H1 (cell line): ENCODE data around the gene CHST10. TPM values are rescaled to one million over a fixed set of nuclear protein-coding genes. Genes with fewer than 3 reads are reported as not detected.

Experiments used
- SP2 ChIP-seq: IDR thresholded peaks from 2 replicates; pipeline ENCODE4 v1.6.1; 2012; ENCODE audit warnings: mild to moderate bottlenecking, low read length, inconsistent platforms
- polyA plus RNA-seq, 7 experiments: library from polyadenylated mRNA; depleted of rRNA in 3 of 7; stranded (reverse) in 5 of 7; unstranded in 2 of 7; fragments of >200 nt in 5 of 7; fragments of 200-250 nt in 2 of 7; gene quantifications; 1 replicate in 5 of 7; 2 replicates in 1 of 7; 4 replicates in 1 of 7; pipeline versions ENCODE4 v1.2.1 to v1.2.3, GENCODE V29; 2011 to 2013; ENCODE audit warnings: missing spikeins in 2 of 7, mixed read lengths in 2 of 7
- total RNA-seq: library from RNA; stranded (reverse); fragmentation: NEBNext Ultra II Directional; extraction: Animal tissue kit (Norgen Biotek cat#: 25700); gene quantifications from 2 replicates; pipeline ENCODE4 v1.2.1, GENCODE V29; 2021

The CHST10 gene
- total and polyA plus RNA-seq, 2 of the 8 experiments (the other 6 are each of a cell fraction or from before 2014, with no cell fraction given) = 27.3 to 29.1 TPM

DNA sequence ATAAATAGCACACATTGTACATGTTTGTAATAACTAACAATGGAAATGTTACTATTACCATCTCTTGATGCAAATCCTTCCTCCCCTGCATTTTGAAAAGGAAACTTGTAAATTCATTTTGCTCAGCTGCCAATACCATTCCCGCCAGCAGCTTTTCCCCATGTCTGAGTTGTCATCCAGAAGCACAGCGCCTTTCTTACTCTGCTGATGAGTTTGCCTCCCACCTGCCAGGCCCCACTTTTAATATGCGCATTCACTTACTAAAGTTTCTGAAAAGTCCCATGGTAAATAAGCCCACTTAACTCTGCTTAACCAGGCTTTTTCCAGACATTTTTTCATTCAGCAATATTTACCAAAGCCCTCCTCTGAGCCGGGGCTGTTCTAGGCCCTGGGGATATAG, 3.9 kb downstream of the CHST10 start (continued):
- TF ChIP-seq SP2 = no peak
- TF ChIP-seq, all 59 proteins: peak for 0
